ENCODE data around the gene SF1. TPM values are rescaled to one million over a fixed set of nuclear protein-coding genes. Genes with fewer than 3 reads are reported as not detected.
A peak's percentile ranks its signal among the peaks of the same experiment; 100 is the strongest.

SF1 gene
- total and polyA plus RNA-seq, 2 of the 4 experiments (the other 2 are of a cell fraction), result 56.8 to 88.0 TPM

DNA sequence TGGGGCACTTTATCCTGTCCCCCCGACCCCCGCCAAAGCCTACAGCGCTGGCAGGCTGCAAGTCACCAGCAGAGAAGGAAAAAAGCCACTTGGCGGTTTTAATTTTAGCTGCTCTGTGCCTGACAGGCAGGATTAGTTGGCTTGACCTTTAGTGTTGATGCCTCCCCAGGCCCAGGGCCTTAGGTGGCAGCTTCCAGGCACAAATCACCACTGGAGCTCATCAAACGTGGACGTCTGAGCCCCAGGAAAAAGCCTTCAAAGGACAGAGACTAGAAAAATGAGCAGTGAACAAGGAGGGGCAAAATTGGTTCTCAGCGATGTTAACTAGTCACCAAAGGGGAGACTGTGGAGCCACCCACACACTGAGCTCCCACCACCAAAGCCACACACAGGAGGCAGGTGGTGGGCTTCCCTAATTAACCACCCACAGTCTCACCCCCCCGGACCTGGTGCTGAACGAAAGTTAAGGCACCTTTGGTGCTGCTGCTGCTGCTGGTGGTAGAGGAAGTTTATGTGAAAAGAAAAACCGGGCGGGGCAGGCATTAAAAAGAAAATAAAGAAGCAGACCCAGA, 14.2 kb downstream of the SF1 start:
- Histone ChIP-seq H2AK5ac (ENCODE audit: low read depth, low read length) (no peak overlapping the region), H3K4me1 (ENCODE audit: control insufficient read depth, insufficient read depth, low read length) (peaks cover 18% of the 10 kb centered on the region), H2BK15ac (ENCODE audit: low read depth, low read length) (no peak overlapping the region), H4K8ac (ENCODE audit: low read depth in 2 of 2, low read length in 2 of 2) (no peak overlapping the region), H3K9me1 (ENCODE audit: insufficient read depth, low read length) (peaks cover 18% of the 10 kb centered on the region; the same call in 1 of the 2 replicates), H3K4me3 (ENCODE audit: insufficient read depth, low read depth, low read length) (no peak overlapping the region), H3K36me3 (ENCODE audit: control insufficient read depth, insufficient read depth, low read length) (peaks cover 70% of the 10 kb centered on the region), H3K27me3 (ENCODE audit: control insufficient read depth, insufficient read depth, low read length) (no peaks in the 10 kb centered on the region), H3K56ac (ENCODE audit: extremely low read depth, insufficient read depth, low read length) (no peak overlapping the region), H3K27ac (ENCODE audit: insufficient read depth, low read length) (no peak overlapping the region), H2BK120ac (ENCODE audit: low read depth, low read length) (no peak overlapping the region), H2BK5ac (ENCODE audit: low read depth, low read length, poor library complexity, severe bottlenecking) (no peak overlapping the region), H3K18ac (ENCODE audit: low read depth, low read length) (no peak overlapping the region), H4K91ac (ENCODE audit: insufficient read depth, low read depth, low read length) (no peak overlapping the region), H3K79me1 (ENCODE audit: low read depth in 1 of 2, low read length in 2 of 2) (peaks cover 25 to 66% of the 10 kb centered on the region in 2 experiments), H3K4me2 (ENCODE audit: low read depth, low read length) (no peak overlapping the region), H3K9me3 (ENCODE audit: control insufficient read depth, insufficient read depth, low read length) (no peaks in the 10 kb centered on the region), H3K9ac (ENCODE audit: low read depth, low read length) (no peak overlapping the region), H2AFZ (replicated peaks; ENCODE audit: low read length, poor library complexity) (no peak overlapping the region), H2BK20ac (ENCODE audit: low read depth, low read length) (no peak overlapping the region), H2AK9ac (replicated peaks; ENCODE audit: low read depth, low read length, poor library complexity) (peak overlapping the region; percentile 18), H3K23ac (ENCODE audit: low read depth, low read length) (no peak overlapping the region), H3K14ac (replicated peaks; ENCODE audit: low read depth, low read length) (no peak overlapping the region; the same call in 1 of the 2 replicates), H3K4ac (ENCODE audit: low read depth, low read length) (no peak overlapping the region), H4K5ac (ENCODE audit: low read depth, low read length) (no peak overlapping the region), H4K20me1 (ENCODE audit: insufficient read depth, low read length) (peaks cover 62% of the 10 kb centered on the region)
- TF ChIP-seq FOS (IDR thresholded peaks at IDR 0.05; ENCODE audit: low read depth, low read length) (no peak), RFX5 (IDR thresholded peaks at IDR 0.05; ENCODE audit: low read depth, low read length) (no peak), BHLHE40 (IDR thresholded peaks at IDR 0.05; ENCODE audit: low read depth, low read length) (no peak), RAD21 (IDR thresholded peaks at IDR 0.05; ENCODE audit: low read length) (no peak), POLR2A (IDR thresholded peaks at IDR 0.05; ENCODE audit: low read depth, low read length) (no peak), MAZ (IDR thresholded peaks at IDR 0.05; ENCODE audit: borderline replicate concordance, low read depth, low read length) (no peak), SMC3 (IDR thresholded peaks at IDR 0.05; ENCODE audit: low read depth, low read length) (no peak), MAFK (IDR thresholded peaks at IDR 0.05; ENCODE audit: low read depth, low read length) (no peak), MXI1 (IDR thresholded peaks at IDR 0.05; ENCODE audit: borderline replicate concordance, low read depth, low read length) (no peak), CEBPB (IDR thresholded peaks at IDR 0.05; ENCODE audit: low read depth, low read length) (no peak)
- TF ChIP-seq, protein P1, sequence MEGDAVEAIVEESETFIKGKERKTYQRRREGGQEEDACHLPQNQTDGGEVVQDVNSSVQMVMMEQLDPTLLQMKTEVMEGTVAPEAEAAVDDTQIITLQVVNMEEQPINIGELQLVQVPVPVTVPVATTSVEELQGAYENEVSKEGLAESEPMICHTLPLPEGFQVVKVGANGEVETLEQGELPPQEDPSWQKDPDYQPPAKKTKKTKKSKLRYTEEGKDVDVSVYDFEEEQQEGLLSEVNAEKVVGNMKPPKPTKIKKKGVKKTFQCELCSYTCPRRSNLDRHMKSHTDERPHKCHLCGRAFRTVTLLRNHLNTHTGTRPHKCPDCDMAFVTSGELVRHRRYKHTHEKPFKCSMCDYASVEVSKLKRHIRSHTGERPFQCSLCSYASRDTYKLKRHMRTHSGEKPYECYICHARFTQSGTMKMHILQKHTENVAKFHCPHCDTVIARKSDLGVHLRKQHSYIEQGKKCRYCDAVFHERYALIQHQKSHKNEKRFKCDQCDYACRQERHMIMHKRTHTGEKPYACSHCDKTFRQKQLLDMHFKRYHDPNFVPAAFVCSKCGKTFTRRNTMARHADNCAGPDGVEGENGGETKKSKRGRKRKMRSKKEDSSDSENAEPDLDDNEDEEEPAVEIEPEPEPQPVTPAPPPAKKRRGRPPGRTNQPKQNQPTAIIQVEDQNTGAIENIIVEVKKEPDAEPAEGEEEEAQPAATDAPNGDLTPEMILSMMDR (conservative IDR thresholded peaks at IDR 0.05; ENCODE audit: low read depth, low read length), result no peak
- TF ChIP-seq, protein P2, sequence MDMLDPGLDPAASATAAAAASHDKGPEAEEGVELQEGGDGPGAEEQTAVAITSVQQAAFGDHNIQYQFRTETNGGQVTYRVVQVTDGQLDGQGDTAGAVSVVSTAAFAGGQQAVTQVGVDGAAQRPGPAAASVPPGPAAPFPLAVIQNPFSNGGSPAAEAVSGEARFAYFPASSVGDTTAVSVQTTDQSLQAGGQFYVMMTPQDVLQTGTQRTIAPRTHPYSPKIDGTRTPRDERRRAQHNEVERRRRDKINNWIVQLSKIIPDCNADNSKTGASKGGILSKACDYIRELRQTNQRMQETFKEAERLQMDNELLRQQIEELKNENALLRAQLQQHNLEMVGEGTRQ (IDR thresholded peaks at IDR 0.05; ENCODE audit: low read depth, low read length), result no peak
- in situ Hi-C loops (cut with MboI; ENCODE audit: low sequenced_read_pairs), result no loop called here
- intact Hi-C loops (cut with micrococcal nuclease), result no loop called here
- CTCF ChIA-PET, result interaction anchor here (1.0 kb wide), 1 partner anchor 12 kb away, joined by 3 read pairs; no protein-coding TSS in a partner anchor
- POLR2A ChIA-PET (ENCODE audit: unreplicated experiment), result no interaction called here
- dilution Hi-C loops (cut with HindIII; ENCODE audit: low sequenced_read_pairs, unreplicated experiment), result no loop called here
- BruUV-seq (replicated peaks), result no TSS peak
- DNase-seq, result no peak
- WGBS, 2 experiments (ENCODE audit: extremely low coverage in 2 of 2, insufficient read length in 1 of 2), result 87% methylated on average over 6 of the region's 11 CpGs; no CpG with 5 or more reads in 1 of the 2 experiments
- no peak for ATAC-seq (ENCODE audit: low read depth)
